Right lobe of liver (tissue), 4 donors: ENCODE results near the gene RIT2.

Experiments
- POLR2A ChIP-seq: fragments of 450-650 bp; IDR thresholded peaks from one replicate; pipeline ENCODE4 v1.6.1; 2017; ENCODE audit warnings: antibody characterized with exemption, mild to moderate bottlenecking
- TF ChIP-seq, protein P1 (sequence below), 4 donors: fragments of 200-600 bp in 3 of 4; fragments of 450-650 bp in 1 of 4; IDR thresholded peaks; one replicate each; pipeline versions ENCODE4 v1.5.1 to v1.8.0; 2016 to 2022; ENCODE audit warnings: antibody characterized with exemption in 4 of 4, mild to moderate bottlenecking in 2 of 4
- donor health status: DM: no; HTN: no; CAD: no.
- donor health status: DM: no; HTN: no; CAD: no.
- donor health status: DM: no; HTN: yes; CAD: no.

DNA sequence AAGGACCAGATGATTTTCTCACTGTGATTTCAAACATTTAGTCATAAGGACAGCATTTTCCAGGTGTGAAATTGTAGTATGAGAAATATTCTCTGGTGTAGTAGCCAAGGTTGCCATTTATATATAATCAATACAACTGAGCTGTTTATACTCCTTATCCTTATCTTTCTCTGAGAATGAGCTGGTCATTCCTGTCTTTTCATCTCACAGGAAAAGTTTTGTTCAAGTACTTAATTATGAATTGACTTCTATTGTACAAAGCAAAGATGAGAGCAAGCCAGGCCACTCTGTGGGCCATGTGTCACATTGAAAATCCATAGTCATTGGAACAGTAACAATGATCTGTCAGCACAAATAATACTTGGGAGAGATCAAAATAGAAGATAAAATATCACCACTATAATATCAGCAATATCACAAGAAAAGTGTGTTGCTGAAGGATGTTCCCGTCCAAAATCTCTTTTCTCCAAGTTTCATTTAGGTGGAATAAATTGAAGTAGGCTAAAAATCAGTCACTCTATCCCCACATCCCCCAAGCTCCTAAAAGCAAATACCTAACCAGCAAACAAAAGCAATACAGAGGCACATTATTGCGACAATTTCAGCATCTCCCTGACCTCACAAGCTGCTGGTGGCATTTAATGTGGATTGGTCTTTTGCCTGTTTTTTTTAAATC, 2.1 kb downstream of the RIT2 start:
- TF ChIP-seq, protein P1, sequence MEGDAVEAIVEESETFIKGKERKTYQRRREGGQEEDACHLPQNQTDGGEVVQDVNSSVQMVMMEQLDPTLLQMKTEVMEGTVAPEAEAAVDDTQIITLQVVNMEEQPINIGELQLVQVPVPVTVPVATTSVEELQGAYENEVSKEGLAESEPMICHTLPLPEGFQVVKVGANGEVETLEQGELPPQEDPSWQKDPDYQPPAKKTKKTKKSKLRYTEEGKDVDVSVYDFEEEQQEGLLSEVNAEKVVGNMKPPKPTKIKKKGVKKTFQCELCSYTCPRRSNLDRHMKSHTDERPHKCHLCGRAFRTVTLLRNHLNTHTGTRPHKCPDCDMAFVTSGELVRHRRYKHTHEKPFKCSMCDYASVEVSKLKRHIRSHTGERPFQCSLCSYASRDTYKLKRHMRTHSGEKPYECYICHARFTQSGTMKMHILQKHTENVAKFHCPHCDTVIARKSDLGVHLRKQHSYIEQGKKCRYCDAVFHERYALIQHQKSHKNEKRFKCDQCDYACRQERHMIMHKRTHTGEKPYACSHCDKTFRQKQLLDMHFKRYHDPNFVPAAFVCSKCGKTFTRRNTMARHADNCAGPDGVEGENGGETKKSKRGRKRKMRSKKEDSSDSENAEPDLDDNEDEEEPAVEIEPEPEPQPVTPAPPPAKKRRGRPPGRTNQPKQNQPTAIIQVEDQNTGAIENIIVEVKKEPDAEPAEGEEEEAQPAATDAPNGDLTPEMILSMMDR (IDR thresholded peaks at IDR 0.05), result no peak
- no peak for TF ChIP-seq POLR2A
